PC-9 (cell line): Measurements from ENCODE around the gene PPEF1. TPM values are rescaled to one million over a fixed set of nuclear protein-coding genes. Genes with fewer than 3 reads are reported as not detected.

ENCODE experiments used
- Bru-seq: library from RNA; stranded (reverse); fragments of 400-500 nt; gene quantifications from one replicate; lab custom pipeline; 2021; lab: Mats Ljungman, UMichigan
- BruChase-seq, 2 experiments: library from RNA; stranded (reverse); fragments of 400-500 nt; gene quantifications; one replicate each; lab custom pipeline; 2021; lab: Mats Ljungman, UMichigan
- BruUV-seq: library from RNA; stranded (reverse); fragments of 400-500 nt; replicated peaks from 2 replicates; lab custom pipeline; 2021; lab: Mats Ljungman, UMichigan
- CTCF ChIA-PET: fragments of 300-600 bp; sonication (Branson Sonifier 250); formaldehyde crosslinking; loops from one replicate; lab custom pipeline; 2022; ENCODE audit warnings: antibody characterized with exemption; lab: Charles Lee
- POLR2A ChIA-PET: fragments of 300-600 bp; sonication (Branson Sonifier 250); formaldehyde crosslinking; loops from one replicate; lab custom pipeline; 2022; ENCODE audit warnings: antibody characterized with exemption; ENCODE audit not compliant: unreplicated experiment; lab: Charles Lee
- DNase-seq, 2 experiments: peaks; one replicate each; pipeline versions ENCODE4 v3.0.0 to v3.0.0-alpha.2; 2015 to 2022; ENCODE audit warnings: mixed read lengths in 1 of 2
- H2AFZ ChIP-seq: fragments of 200-600 bp; sonication (generic); 2 replicates; pipeline ENCODE4 v1.8.1; 2017; ENCODE audit warnings: antibody characterized with exemption
- H3F3A ChIP-seq: fragments of 200-600 bp; sonication (generic); 2 replicates; pipeline ENCODE4 v1.8.1; 2017; ENCODE audit warnings: antibody characterized with exemption, mild to moderate bottlenecking, low read depth; ENCODE audit not compliant: insufficient read depth
- H3K27ac ChIP-seq: fragments of 200-600 bp; sonication (generic); 2 replicates; pipeline ENCODE4 v1.6.1; 2016; ENCODE audit warnings: mixed run types
- H3K27me3 ChIP-seq: fragments of 200-600 bp; sonication (generic); 2 replicates; pipeline ENCODE4 v1.6.1; 2016; ENCODE audit warnings: low read depth, mixed run types; ENCODE audit not compliant: insufficient read depth
- H3K36me3 ChIP-seq: fragments of 200-600 bp; sonication (generic); 2 replicates; pipeline ENCODE4 v1.6.1; 2016; ENCODE audit warnings: low read depth, mixed run types
- H3K4me1 ChIP-seq: fragments of 200-600 bp; sonication (generic); replicated peaks from 2 replicates; pipeline ENCODE4 v1.6.1; 2016; ENCODE audit warnings: mixed run types; ENCODE audit not compliant: insufficient read depth
- H3K4me2 ChIP-seq: fragments of 200-600 bp; sonication (generic); 2 replicates; pipeline ENCODE4 v1.6.1; 2017; ENCODE audit warnings: mixed run types
- H3K4me3 ChIP-seq: fragments of 200-600 bp; sonication (generic); 2 replicates; pipeline ENCODE4 v1.6.1; 2016; ENCODE audit warnings: mixed run types
- H3K79me2 ChIP-seq: fragments of 200-600 bp; sonication (generic); 2 replicates; pipeline ENCODE4 v1.6.1; 2017; ENCODE audit warnings: low read depth, mixed run types
- H3K9me2 ChIP-seq: fragments of 200-600 bp; sonication (generic); 2 replicates; pipeline ENCODE4 v1.8.1; 2017; ENCODE audit warnings: mild to moderate bottlenecking; ENCODE audit not compliant: insufficient read depth
- H3K9me3 ChIP-seq: fragments of 200-600 bp; sonication (generic); 2 replicates; pipeline ENCODE4 v1.8.1; 2016; ENCODE audit warnings: low read depth; ENCODE audit not compliant: insufficient read depth
- H4K20me1 ChIP-seq: fragments of 200-600 bp; sonication (generic); 2 replicates; pipeline ENCODE4 v1.8.1; 2017; ENCODE audit not compliant: insufficient read depth
- CTCF ChIP-seq: fragments of 200-600 bp; sonication (generic); conservative IDR thresholded peaks from 2 replicates; pipeline ENCODE4 v1.6.1; 2017; ENCODE audit warnings: mixed run types, antibody characterized with exemption, mild to moderate bottlenecking, moderate library complexity
- EZH2 ChIP-seq: fragments of 200-600 bp; sonication (generic); IDR thresholded peaks from 2 replicates; pipeline ENCODE4 v1.8.0; 2017; ENCODE audit warnings: antibody characterized with exemption, low read depth
- intact Hi-C: fragments of 100-400 bp; cut with micrococcal nuclease; formaldehyde crosslinking; loops from one replicate; pipeline ENCODE4 v1.10.0; 2022; ENCODE audit not compliant: unreplicated experiment
- long read RNA-seq: library from polyadenylated mRNA; stranded (forward); transcript quantifications from one replicate; pipeline ENCODE4 v2.0.0, GENCODE V29; 2022
- total RNA-seq: library from RNA; stranded (reverse); gene quantifications from 2 replicates; pipeline ENCODE4 v1.2.3, GENCODE V29; 2021

Gene PPEF1
- total RNA-seq = not detected in 2 replicates
- Bru-seq, nascent RNA = percentile 5 among the genes with signal in this experiment
- percentile 1 among the genes with signal in this experiment for BruChase-seq, experiment 1, labeled RNA remaining after a 2-hour chase
- not detected for BruChase-seq, experiment 2, labeled RNA remaining after a 6-hour chase
- long read RNA-seq = 0 reads

GRCh38 chrX:18707426-18708049 lies at the start of gene PPEF1:
Gene PPEF1, plus strand, starts transcription at chrX:18707645. Its CDS starts 136 bp downstream, at chrX:18707781.
- H3K4me2 ChIP-seq = no peak within 1 kb of the TSS
- no peaks in the 10 kb centered on the region for H3K9me3 ChIP-seq
- H3F3A ChIP-seq = no peaks in the 10 kb centered on the region
- no peak within 1 kb of the TSS for H2AFZ ChIP-seq
- H3K4me1 ChIP-seq = peaks cover 11% of the 10 kb centered on the region
- ChIA-PET POLR2A (no interaction called here), CTCF (no interaction called here)
- TF ChIP-seq EZH2 = no peak
- TF ChIP-seq CTCF = no peak
- DNase-seq = no peak
- no peaks in the 10 kb centered on the region for H3K9me2 ChIP-seq
- no peaks in the 10 kb centered on the region for H3K36me3 ChIP-seq
- H3K4me3 ChIP-seq = no peak within 1 kb of the TSS
- intact Hi-C loops = no loop called here
- no peaks in the 10 kb centered on the region for H3K79me2 ChIP-seq
- BruUV-seq = no TSS peak
- no peaks in the 10 kb centered on the region for H3K27me3 ChIP-seq
- no peak within 1 kb of the TSS for H3K27ac ChIP-seq
- no peaks in the 10 kb centered on the region for H4K20me1 ChIP-seq

GRCh38 chrX:18661273-18661672 lies 46.2 kb upstream of the PPEF1 start:
- TF ChIP-seq EZH2 = no peak
- TF ChIP-seq CTCF = no peak
- Histone ChIP-seq H3K79me2 (no peaks in the 10 kb centered on the region), H3K4me3 (no peak overlapping the region), H2AFZ (no peak overlapping the region), H3K27me3 (no peaks in the 10 kb centered on the region), H3K9me2 (no peaks in the 10 kb centered on the region), H3F3A (no peaks in the 10 kb centered on the region), H4K20me1 (no peaks in the 10 kb centered on the region), H3K4me1 (no peaks in the 10 kb centered on the region), H3K27ac (no peak overlapping the region), H3K4me2 (no peak overlapping the region), H3K9me3 (no peaks in the 10 kb centered on the region), H3K36me3 (no peaks in the 10 kb centered on the region)
- DNase-seq = no peak
- ChIA-PET POLR2A (no interaction called here), CTCF (no interaction called here)
- intact Hi-C loops = no loop called here
- no TSS peak for BruUV-seq

GRCh38 chrX:18664947-18665346 lies 42.5 kb upstream of the PPEF1 start:
- no peaks in the 10 kb centered on the region for H3K9me3 ChIP-seq
- no peak for DNase-seq
- H3K79me2 ChIP-seq = no peaks in the 10 kb centered on the region
- BruUV-seq = no TSS peak
- H3K4me3 ChIP-seq = no peak overlapping the region
- ChIA-PET POLR2A (no interaction called here), CTCF (no interaction called here)
- intact Hi-C loops = no loop called here
- no peaks in the 10 kb centered on the region for H3K9me2 ChIP-seq
- no peaks in the 10 kb centered on the region for H4K20me1 ChIP-seq
- no peak overlapping the region for H2AFZ ChIP-seq
- no peak overlapping the region for H3K27ac ChIP-seq
- H3K36me3 ChIP-seq = no peaks in the 10 kb centered on the region
- H3K4me2 ChIP-seq = no peak overlapping the region
- H3K4me1 ChIP-seq = no peaks in the 10 kb centered on the region
- no peaks in the 10 kb centered on the region for H3K27me3 ChIP-seq
- no peaks in the 10 kb centered on the region for H3F3A ChIP-seq
- TF ChIP-seq EZH2 = no peak
- peak; percentile 33; the same call in 1 of the 2 replicates for TF ChIP-seq CTCF
